Bronchial epithelial cell (primary cell): ENCODE data around the gene NR2F1. TPM values are rescaled to one million over a fixed set of nuclear protein-coding genes. Genes with fewer than 3 reads are reported as not detected.

Experiments used
- DNase-seq: peaks from one replicate; pipeline ENCODE4 v3.0.0-alpha.2; 2010; ENCODE audit warnings: low read depth
- FAIRE-seq: peaks from 2 replicates; lab custom pipeline; 2011; peaks lifted over from hg19 to GRCh38; lab: Jason Lieb, UNC
- H3K27me3 ChIP-seq: 2 replicates; pipeline ENCODE4 v1.5.1; 2011; ENCODE audit warnings: low read length; ENCODE audit not compliant: control insufficient read depth, insufficient read depth
- H3K36me3 ChIP-seq: 2 replicates; pipeline ENCODE4 v1.5.1; 2011; ENCODE audit warnings: low read length; ENCODE audit not compliant: control insufficient read depth, insufficient read depth
- H3K4me3 ChIP-seq: 2 replicates; pipeline ENCODE4 v1.5.1; 2011; ENCODE audit warnings: mild to moderate bottlenecking, low read depth, low read length, control low read depth
- total RNA-seq: library from RNA; depleted of rRNA; stranded (reverse); fragments of >200 nt; gene quantifications from 2 replicates; pipeline ENCODE4 v1.2.1, GENCODE V29; 2014
- TF ChIP-seq, protein P1 (sequence below): IDR thresholded peaks from 2 replicates; pipeline ENCODE4 v1.5.1; 2011; ENCODE audit warnings: mild to moderate bottlenecking, moderate library complexity, low read length, control low read depth, inconsistent platforms; ENCODE audit not compliant: insufficient read depth, severe bottlenecking

Gene NR2F1
- total RNA-seq, 1 donor from 2014 or later, result 1.6 TPM

DNA sequence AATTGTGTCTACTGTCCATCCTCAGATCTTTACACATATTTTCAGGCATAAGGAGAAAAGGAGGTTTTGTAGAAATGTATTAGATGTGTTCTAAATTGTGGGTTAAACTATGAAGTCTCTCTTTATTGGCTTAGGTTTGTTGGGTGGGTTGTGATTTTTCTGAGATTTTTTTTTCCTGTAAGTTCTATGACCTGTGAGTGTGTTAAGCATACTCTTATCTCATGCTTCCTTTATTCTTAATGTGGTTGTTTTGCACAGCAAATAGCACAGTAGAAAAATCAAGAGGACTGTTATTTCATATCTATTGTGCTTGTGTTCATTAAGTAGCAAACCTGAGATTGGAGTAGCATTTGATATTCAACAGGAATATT is 23.3 kb downstream of the NR2F1 start:
- peaks cover 35% of the 10 kb centered on the region for H3K27me3 ChIP-seq
- no peaks in the 10 kb centered on the region for H3K36me3 ChIP-seq
- no peak overlapping the region for H3K4me3 ChIP-seq
- TF ChIP-seq, protein P1, sequence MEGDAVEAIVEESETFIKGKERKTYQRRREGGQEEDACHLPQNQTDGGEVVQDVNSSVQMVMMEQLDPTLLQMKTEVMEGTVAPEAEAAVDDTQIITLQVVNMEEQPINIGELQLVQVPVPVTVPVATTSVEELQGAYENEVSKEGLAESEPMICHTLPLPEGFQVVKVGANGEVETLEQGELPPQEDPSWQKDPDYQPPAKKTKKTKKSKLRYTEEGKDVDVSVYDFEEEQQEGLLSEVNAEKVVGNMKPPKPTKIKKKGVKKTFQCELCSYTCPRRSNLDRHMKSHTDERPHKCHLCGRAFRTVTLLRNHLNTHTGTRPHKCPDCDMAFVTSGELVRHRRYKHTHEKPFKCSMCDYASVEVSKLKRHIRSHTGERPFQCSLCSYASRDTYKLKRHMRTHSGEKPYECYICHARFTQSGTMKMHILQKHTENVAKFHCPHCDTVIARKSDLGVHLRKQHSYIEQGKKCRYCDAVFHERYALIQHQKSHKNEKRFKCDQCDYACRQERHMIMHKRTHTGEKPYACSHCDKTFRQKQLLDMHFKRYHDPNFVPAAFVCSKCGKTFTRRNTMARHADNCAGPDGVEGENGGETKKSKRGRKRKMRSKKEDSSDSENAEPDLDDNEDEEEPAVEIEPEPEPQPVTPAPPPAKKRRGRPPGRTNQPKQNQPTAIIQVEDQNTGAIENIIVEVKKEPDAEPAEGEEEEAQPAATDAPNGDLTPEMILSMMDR, result no peak
- no peak for DNase-seq
- FAIRE-seq, result no peak

DNA sequence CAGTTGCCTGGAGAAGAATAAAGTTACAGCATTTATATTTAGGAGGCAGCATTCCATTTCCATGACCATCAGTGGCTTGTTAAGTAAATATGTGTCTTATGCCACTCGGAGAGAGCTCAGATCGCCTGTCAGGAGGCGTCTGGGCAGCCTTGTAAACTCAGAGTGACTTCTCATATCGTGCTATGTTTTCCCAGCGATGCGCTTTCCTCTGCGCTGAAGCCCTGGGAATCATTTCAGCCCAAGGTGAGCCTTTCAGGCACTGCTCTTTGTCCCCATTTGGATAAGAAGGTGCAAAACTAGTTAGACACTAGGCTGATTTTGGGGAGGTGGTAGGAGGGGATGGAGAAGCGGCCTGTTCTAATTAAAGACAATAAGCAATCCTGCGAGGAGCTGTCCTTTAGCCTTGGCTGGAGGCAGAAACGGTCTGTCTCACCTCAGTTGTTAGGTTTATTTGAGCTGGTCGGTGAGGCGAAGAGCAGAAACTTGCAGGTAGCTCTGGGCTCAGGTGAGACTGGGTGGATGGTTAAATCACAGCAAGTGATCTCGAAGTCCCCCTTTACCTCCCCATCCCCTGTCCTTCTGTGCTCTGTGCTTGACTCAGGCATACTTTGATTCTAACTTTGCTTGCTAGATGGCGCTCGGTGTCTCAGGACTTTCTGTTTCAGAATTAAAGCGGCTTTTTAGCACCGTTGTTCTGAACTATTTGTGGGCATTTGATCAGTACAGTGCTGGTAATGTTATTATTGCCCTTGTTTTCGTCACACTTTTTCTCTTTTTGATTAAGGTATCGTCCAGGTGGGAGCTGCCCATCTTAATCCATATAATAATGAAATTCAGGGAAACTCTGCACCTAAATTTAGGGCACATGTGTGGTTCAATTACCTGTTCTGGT is 24.6 kb downstream of the NR2F1 start:
- H3K27me3 ChIP-seq, result peaks cover 39% of the 10 kb centered on the region
- H3K36me3 ChIP-seq, result no peaks in the 10 kb centered on the region
- FAIRE-seq, result no peak
- no peak overlapping the region for H3K4me3 ChIP-seq
- TF ChIP-seq, protein P1, result peak; percentile 47
- DNase-seq, result peak; percentile 38

DNA sequence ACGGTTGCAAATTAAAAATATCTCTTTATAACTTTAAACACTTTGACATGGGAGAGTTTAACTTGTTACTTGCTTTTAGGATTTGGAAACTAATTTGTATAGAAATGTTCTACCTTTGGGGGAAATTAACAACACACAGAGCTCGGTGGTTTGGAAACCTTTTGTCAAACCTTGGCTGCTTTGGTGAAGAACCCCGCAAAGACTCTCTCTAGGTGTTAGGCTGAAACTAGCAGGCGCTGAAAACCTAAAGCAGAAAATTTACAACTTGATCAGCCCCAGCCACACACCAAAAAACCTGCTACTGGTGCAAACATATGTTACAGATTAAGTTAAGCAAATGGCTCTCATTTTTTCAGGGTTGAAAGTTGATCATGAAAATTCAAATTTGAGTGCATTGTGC is 25.8 kb downstream of the NR2F1 start:
- peaks cover 40% of the 10 kb centered on the region for H3K27me3 ChIP-seq
- no peak for FAIRE-seq
- H3K36me3 ChIP-seq, result no peaks in the 10 kb centered on the region
- DNase-seq, result no peak
- TF ChIP-seq, protein P1, result no peak
- H3K4me3 ChIP-seq, result no peak overlapping the region

DNA sequence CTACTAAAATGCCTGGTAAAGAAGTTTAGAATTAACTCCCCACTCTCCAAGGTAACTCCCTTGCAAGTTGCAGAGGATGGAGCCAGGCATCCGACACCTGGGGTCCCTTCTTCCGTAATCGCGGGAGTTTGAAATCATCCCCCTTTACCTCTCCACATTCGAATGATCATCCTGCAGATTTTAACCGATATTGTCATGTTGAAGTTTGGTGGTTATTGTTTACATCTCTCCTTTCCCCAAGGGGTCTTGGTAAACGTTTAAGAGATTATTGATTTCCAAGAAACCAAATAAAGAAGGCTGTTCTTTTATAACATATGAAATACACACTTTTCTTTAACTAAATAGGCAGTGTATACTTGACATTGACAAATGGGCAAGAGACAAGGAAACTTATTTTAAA is 26.7 kb downstream of the NR2F1 start:
- H3K4me3 ChIP-seq, result no peak overlapping the region
- H3K36me3 ChIP-seq, result no peaks in the 10 kb centered on the region
- no peak for DNase-seq
- TF ChIP-seq, protein P1, result no peak
- no peak for FAIRE-seq
- H3K27me3 ChIP-seq, result peaks cover 42% of the 10 kb centered on the region

DNA sequence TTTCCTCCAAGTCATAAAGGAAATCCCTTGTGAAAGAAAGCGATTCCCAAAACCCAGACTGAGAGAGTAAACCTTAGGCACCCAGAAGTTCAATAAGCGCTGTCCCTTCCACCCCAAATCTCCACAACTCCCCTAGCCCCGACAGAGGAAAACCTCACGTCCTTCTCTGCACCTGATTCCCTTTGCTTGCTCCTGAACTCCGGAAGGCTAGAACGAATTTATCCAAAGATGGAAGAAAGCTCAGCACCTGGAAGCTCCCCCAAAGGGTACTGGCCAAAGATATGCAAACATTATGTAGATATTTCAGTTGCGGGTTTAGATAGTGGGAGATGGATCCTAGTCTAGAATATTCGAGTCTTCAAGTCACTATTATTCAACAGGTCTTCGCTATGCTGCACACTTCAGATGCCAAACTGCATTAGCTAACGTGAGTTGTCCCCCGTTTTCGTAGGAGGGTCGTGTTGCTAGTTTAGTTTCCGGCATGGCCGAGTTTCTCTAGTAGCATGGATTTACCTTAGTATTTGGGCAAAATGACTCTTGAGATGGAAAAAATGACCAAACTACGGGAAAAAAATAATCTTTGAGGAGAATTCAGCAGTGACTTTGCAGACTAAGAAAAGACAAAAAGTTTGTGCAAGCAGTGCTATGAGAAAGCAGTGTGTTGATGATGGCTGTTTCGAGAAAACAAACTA is 27.7 kb downstream of the NR2F1 start:
- no peak overlapping the region for H3K4me3 ChIP-seq
- peaks cover 38% of the 10 kb centered on the region for H3K27me3 ChIP-seq
- DNase-seq (no peak), FAIRE-seq (no peak)
- TF ChIP-seq, protein P1, result no peak
- H3K36me3 ChIP-seq, result no peaks in the 10 kb centered on the region
